GM06990 (cell line): ENCODE results near the gene OR5M3.

ENCODE experiments used
- DNase-seq: peaks from one replicate; pipeline ENCODE4 v3.0.0-alpha.2; 2011; ENCODE audit not compliant: insufficient read length; ENCODE audit errors: extremely low read depth
- H3K27me3 ChIP-seq: replicated peaks from 2 replicates; pipeline ENCODE4 v1.6.0; 2011; ENCODE audit warnings: low read length; ENCODE audit not compliant: control insufficient read depth, insufficient read depth
- H3K36me3 ChIP-seq: 2 replicates; pipeline ENCODE4 v1.5.1; 2011; ENCODE audit warnings: low read length; ENCODE audit not compliant: control insufficient read depth, insufficient read depth
- H3K4me3 ChIP-seq: replicated peaks from 2 replicates; pipeline ENCODE4 v1.5.1; 2011; ENCODE audit warnings: low read depth, mild to moderate bottlenecking, control low read depth, low read length
- TF ChIP-seq, protein P1 (sequence below): IDR thresholded peaks from 2 replicates; pipeline ENCODE4 v1.5.1; 2011; ENCODE audit warnings: low read length, control low read depth, mild to moderate bottlenecking, inconsistent platforms; ENCODE audit not compliant: insufficient read depth, poor library complexity, severe bottlenecking

OR5M3 gene

DNA sequence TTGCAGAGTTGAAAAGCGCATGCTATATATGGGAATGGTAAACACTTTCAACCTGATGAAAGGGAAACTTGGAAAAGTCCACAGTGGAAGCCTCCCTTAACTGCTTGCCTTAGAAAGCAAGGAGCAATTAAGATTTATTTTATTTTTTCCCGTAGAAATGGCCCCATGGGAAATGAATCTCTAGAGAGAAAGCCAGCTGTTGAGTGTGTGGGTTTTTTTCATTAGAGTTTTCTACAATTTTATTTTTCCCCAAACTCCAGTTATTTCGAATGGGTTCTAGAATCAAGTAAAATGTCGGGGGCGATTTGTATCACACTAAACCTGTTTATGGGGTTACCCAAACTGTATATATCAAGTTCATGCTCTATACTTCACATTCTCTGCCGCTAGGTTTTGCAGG is at the start of gene OR5M3:
TSS of gene OR5M3 (minus strand) at position 101 of the 400 bp plus-strand sequence. CDS start 2,855 bp downstream, outside the sequence.
- no peak for DNase-seq
- TF ChIP-seq, protein P1, sequence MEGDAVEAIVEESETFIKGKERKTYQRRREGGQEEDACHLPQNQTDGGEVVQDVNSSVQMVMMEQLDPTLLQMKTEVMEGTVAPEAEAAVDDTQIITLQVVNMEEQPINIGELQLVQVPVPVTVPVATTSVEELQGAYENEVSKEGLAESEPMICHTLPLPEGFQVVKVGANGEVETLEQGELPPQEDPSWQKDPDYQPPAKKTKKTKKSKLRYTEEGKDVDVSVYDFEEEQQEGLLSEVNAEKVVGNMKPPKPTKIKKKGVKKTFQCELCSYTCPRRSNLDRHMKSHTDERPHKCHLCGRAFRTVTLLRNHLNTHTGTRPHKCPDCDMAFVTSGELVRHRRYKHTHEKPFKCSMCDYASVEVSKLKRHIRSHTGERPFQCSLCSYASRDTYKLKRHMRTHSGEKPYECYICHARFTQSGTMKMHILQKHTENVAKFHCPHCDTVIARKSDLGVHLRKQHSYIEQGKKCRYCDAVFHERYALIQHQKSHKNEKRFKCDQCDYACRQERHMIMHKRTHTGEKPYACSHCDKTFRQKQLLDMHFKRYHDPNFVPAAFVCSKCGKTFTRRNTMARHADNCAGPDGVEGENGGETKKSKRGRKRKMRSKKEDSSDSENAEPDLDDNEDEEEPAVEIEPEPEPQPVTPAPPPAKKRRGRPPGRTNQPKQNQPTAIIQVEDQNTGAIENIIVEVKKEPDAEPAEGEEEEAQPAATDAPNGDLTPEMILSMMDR: no peak
- Histone ChIP-seq H3K36me3 (no peaks in the 10 kb centered on the region), H3K4me3 (no peak within 1 kb of the TSS), H3K27me3 (no peaks in the 10 kb centered on the region)

- DNase-seq: no peak
- H3K36me3 ChIP-seq: no peaks in the 10 kb centered on the region
- TF ChIP-seq, protein P1: no peak
- no peak overlapping the region for H3K4me3 ChIP-seq
- no peaks in the 10 kb centered on the region for H3K27me3 ChIP-seq
Measured at GRCh38 chr11:56522008-56522407, 48.9 kb upstream of the OR5M3 start.

DNA sequence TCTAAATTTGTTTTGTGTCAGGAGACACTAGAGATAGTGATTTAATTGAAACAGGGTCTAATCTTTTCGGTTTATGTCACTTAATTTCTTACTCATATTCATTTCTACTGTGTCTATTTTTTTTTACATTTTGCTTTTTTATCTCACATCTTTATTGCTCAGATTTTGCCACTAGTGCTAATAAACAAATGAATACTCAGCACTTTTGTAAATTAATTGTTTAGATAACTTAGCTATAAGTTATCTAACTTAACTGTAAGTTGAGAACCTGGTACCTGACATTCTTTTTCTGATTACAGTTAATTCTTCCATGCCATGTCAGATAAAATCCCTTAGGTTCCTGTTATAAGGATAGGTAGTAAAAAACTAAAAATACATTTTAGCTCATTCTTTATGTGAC is 40.1 kb upstream of the OR5M3 start:
- TF ChIP-seq, protein P1: no peak
- no peaks in the 10 kb centered on the region for H3K27me3 ChIP-seq

GRCh38 chr11:56509439-56509838 is 36.3 kb upstream of the OR5M3 start:
- no peaks in the 10 kb centered on the region for H3K36me3 ChIP-seq
- H3K27me3 ChIP-seq: no peaks in the 10 kb centered on the region
- no peak overlapping the region for H3K4me3 ChIP-seq
- DNase-seq: no peak
- TF ChIP-seq, protein P1: no peak

More for the DNA sequence above, 40.1 kb upstream of the OR5M3 start:
- no peak overlapping the region for H3K4me3 ChIP-seq
- no peaks in the 10 kb centered on the region for H3K36me3 ChIP-seq
- DNase-seq: no peak

GRCh38 chr11:56497010-56497409 is 23.9 kb upstream of the OR5M3 start:
- Histone ChIP-seq H3K4me3 (no peak overlapping the region), H3K36me3 (no peaks in the 10 kb centered on the region), H3K27me3 (no peaks in the 10 kb centered on the region)
- no peak for DNase-seq
- TF ChIP-seq, protein P1: no peak

GRCh38 chr11:56495117-56495516 is 22.0 kb upstream of the OR5M3 start:
- no peaks in the 10 kb centered on the region for H3K36me3 ChIP-seq
- no peaks in the 10 kb centered on the region for H3K27me3 ChIP-seq
- DNase-seq: no peak
- TF ChIP-seq, protein P1: no peak
- H3K4me3 ChIP-seq: no peak overlapping the region
